Measurements from ENCODE around the gene SMAD7. TPM values are rescaled to one million over a fixed set of nuclear protein-coding genes. Genes with fewer than 3 reads are reported as not detected.
A peak's percentile ranks its signal among the peaks of the same experiment; 100 is the strongest.

Gene SMAD7
- polyA plus RNA-seq, 2 of the 4 experiments (the other 2 are of a cell fraction) = 19.9 to 26.9 TPM

DNA sequence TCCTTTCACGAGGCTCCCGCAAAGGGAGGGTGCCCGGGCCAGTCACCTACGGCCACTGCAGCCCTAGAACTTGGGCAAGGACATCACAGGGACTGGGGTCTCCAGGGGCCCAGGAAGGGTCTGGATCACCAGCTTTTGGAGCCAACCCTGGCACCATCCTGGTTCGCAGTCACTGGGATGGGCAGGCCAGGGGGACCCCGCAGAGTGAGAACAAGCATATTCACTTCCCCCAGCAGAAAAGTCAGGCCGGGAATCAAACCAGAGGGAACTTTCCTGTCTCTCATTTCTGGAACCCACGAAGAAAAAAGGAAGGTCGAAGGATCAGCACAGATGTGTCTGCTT, 15.4 kb downstream of the SMAD7 start:
- no peak overlapping the region for H3K4me3 ChIP-seq
- WGBS (ENCODE audit: missing lambda C conversion rate) = 88% methylated on average over 5 of the region's 9 CpGs
- H3K4me1 ChIP-seq = peaks cover 100% of the 10 kb centered on the region
- ChIA-PET CTCF (no interaction called here), POLR2A (no interaction called here)
- no peak for DNase-seq (ENCODE audit: low read depth in 1 of 2, low spot score in 1 of 2)
- no peaks in the 10 kb centered on the region for H3K9me3 ChIP-seq
- no peak for FAIRE-seq
- peak overlapping the region; percentile 72 for H3K4me2 ChIP-seq
- no peak for ATAC-seq
- TF ChIP-seq POLR2A (IDR thresholded peaks at IDR 0.05; ENCODE audit: low read length) = no peak
- H3K27ac ChIP-seq = peak overlapping the region; percentile 94 to 99

DNA sequence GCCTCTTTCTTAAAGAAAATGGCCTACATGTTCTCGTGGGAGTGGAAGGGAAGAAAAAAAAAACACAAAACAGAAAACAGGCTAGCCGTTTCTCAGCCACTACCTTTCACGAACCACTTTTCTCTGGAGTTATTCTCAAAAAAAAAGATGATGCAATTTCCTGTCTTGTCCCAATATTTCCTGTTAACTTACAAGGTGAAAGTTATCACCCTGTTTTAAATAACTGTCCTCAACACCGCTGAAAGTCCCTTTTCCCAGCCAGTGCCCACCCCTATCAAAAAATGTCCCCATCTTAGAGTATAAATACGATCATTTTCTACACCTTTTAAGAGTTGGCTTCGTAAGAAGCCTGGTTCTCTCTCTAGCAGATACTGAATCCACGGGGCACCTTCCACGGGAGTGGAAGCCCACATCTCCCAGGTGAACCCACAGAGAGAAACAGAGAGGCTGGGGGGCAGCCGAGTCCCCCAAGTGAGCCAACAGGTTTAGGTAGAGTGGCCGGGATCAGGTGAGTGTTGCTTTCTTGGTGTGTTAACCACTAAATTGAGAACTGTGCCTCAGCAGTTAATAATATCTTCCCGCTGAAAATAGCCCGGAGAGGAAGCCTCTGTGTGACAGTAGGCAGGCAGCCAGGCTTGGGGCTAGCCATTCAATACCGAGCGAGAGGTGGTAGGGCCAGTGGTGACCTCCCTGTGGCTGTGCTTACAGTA, 15.9 kb downstream of the SMAD7 start:
- peaks cover 96% of the 10 kb centered on the region for H3K4me1 ChIP-seq
- FAIRE-seq = no peak
- POLR2A ChIA-PET = no interaction called here
- ATAC-seq = no peak
- WGBS (ENCODE audit: missing lambda C conversion rate) = 39% methylated on average over 9 of the region's 14 CpGs
- H3K9me3 ChIP-seq = no peaks in the 10 kb centered on the region
- H3K4me2 ChIP-seq = peak overlapping the region; percentile 72
- CTCF ChIA-PET = interaction anchor here (0.7 to 2.6 kb wide), 2 partner anchors 11 to 118 kb away, joined by 4 to 11 read pairs; no protein-coding TSS in a partner anchor
- no peak overlapping the region for H3K4me3 ChIP-seq
- TF ChIP-seq CEBPB (IDR thresholded peaks at IDR 0.05) (peak in 1 of 2 experiments; percentile 62; a peak in 1 of 4 replicates), CHD2 (IDR thresholded peaks at IDR 0.05; ENCODE audit: low read length, partially characterized antibody) (no peak), MYC (IDR thresholded peaks at IDR 0.05; ENCODE audit: borderline replicate concordance, low read length) (no peak)
- peak overlapping the region; percentile 94 to 99 for H3K27ac ChIP-seq
- no peak for DNase-seq (ENCODE audit: low read depth in 1 of 2, low spot score in 1 of 2)

DNA sequence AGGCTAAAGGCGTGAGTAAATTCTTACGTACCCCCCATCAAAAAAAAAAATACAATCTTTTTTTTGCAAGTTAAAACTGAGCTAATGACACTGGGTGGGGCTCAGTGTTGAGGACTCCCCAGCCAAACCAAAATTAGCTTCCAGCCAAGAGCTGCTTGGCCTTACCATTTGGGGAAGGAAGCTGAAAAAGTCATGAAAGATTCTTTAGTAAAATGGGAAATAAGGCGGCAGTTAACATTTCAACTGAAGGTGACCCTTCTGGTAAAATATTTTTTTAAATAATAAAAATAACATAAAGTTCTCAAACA, 16.4 kb downstream of the SMAD7 start:
- 76% methylated on average over 3 of the region's 3 CpGs for WGBS (ENCODE audit: missing lambda C conversion rate)
- H3K4me2 ChIP-seq = peak overlapping the region; percentile 72
- TF ChIP-seq, protein P1, sequence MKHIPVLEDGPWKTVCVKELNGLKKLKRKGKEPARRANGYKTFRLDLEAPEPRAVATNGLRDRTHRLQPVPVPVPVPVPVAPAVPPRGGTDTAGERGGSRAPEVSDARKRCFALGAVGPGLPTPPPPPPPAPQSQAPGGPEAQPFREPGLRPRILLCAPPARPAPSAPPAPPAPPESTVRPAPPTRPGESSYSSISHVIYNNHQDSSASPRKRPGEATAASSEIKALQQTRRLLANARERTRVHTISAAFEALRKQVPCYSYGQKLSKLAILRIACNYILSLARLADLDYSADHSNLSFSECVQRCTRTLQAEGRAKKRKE (CRISPR knock-in tag; IDR thresholded peaks at IDR 0.05; ENCODE audit: low read depth) = no peak
- TF ChIP-seq ZC3H11A (IDR thresholded peaks at IDR 0.05) (no peak), FOXS1 (CRISPR knock-in tag; IDR thresholded peaks at IDR 0.05) (no peak), TP53 (CRISPR knock-in tag; IDR thresholded peaks at IDR 0.05) (no peak), NFE2L2 (conservative IDR thresholded peaks at IDR 0.05; ENCODE audit: low read length) (no peak), FOSB (CRISPR knock-in tag; IDR thresholded peaks at IDR 0.05) (no peak), MYC (IDR thresholded peaks at IDR 0.05; ENCODE audit: borderline replicate concordance, low read length) (no peak)
- TF ChIP-seq, protein P2, sequence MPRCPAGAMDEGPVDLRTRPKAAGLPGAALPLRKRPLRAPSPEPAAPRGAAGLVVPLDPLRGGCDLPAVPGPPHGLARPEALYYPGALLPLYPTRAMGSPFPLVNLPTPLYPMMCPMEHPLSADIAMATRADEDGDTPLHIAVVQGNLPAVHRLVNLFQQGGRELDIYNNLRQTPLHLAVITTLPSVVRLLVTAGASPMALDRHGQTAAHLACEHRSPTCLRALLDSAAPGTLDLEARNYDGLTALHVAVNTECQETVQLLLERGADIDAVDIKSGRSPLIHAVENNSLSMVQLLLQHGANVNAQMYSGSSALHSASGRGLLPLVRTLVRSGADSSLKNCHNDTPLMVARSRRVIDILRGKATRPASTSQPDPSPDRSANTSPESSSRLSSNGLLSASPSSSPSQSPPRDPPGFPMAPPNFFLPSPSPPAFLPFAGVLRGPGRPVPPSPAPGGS (IDR thresholded peaks at IDR 0.05) = no peak
- TF ChIP-seq, protein P3, sequence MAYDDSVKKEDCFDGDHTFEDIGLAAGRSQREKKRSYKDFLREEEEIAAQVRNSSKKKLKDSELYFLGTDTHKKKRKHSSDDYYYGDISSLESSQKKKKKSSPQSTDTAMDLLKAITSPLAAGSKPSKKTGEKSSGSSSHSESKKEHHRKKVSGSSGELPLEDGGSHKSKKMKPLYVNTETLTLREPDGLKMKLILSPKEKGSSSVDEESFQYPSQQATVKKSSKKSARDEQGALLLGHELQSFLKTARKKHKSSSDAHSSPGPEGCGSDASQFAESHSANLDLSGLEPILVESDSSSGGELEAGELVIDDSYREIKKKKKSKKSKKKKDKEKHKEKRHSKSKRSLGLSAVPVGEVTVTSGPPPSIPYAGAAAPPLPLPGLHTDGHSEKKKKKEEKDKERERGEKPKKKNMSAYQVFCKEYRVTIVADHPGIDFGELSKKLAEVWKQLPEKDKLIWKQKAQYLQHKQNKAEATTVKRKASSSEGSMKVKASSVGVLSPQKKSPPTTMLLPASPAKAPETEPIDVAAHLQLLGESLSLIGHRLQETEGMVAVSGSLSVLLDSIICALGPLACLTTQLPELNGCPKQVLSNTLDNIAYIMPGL (CRISPR knock-in tag; IDR thresholded peaks at IDR 0.05; ENCODE audit: borderline replicate concordance) = no peak
- TF ChIP-seq, protein P4, sequence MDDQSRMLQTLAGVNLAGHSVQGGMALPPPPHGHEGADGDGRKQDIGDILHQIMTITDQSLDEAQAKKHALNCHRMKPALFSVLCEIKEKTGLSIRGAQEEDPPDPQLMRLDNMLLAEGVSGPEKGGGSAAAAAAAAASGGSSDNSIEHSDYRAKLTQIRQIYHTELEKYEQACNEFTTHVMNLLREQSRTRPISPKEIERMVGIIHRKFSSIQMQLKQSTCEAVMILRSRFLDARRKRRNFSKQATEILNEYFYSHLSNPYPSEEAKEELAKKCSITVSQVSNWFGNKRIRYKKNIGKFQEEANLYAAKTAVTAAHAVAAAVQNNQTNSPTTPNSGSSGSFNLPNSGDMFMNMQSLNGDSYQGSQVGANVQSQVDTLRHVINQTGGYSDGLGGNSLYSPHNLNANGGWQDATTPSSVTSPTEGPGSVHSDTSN (IDR thresholded peaks at IDR 0.05) = no peak
- FAIRE-seq (no peak), DNase-seq (ENCODE audit: low read depth in 1 of 2, low spot score in 1 of 2) (no peak), ATAC-seq (no peak)
- H3K4me3 ChIP-seq = no peak overlapping the region
- H3K9me3 ChIP-seq = no peaks in the 10 kb centered on the region
- ChIA-PET POLR2A (no interaction called here), CTCF (interaction anchor here (0.7 to 2.6 kb wide), 2 partner anchors 11 to 118 kb away, joined by 4 to 11 read pairs; no protein-coding TSS in a partner anchor)
- peaks cover 96% of the 10 kb centered on the region for H3K4me1 ChIP-seq
- H3K27ac ChIP-seq = peak overlapping the region; percentile 94 to 99

Measured in A549 (cell line).